ENCODE results near the gene CKB.

Gene CKB

DNA sequence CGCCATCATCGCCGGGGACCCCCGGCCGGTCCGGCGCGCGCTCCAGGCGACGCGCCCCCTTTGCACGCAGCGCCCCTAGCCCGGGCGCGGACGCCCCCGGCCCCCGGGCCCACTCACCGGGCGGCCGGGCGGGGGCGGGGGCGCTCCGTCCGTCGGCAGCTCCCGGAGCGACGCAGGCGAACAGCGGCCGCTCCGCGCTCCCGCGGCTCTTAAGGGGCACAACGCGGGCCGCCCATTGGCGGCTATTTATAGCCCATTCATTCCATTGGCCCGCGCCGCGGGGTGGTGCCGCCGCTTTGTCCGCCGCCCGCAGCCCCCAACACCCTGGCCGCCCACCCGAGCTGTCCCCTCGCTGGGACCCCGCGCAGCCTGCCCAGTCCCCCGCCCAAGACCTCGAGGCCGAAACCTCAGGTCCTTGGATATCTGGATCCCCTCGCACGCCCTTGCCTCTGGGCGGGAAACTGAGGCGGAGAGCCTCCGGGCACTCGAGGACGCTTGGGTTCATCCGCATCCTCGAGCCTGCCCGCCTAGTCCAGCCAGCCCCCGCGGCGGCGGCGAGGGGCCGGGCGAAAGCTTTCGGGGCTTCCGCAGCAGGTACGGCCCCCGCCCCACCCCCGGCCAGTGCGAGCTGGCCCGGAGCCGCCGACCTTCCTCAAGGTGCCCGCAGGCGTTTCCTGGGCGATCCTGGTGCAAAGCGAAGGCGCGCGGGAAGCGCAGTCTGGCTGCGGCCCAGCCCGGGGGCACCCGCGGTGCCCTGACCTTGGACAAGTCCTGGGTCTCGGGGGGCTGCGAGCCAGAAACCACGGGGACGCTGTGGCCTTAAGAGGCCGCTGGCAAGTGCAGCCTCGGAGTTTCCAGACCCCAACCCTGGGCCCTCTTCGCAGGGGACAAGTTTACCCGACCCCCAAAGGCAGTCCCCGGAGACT lies at the start of gene CKB:
Gene CKB (minus strand): TSS at position 182 of the 926 bp plus-strand sequence. CDS start 337 bp downstream, outside the sequence.
- in situ Hi-C loops (cut with HindIII; ENCODE audit: low sequenced_read_pairs) = no loop called here

DNA sequence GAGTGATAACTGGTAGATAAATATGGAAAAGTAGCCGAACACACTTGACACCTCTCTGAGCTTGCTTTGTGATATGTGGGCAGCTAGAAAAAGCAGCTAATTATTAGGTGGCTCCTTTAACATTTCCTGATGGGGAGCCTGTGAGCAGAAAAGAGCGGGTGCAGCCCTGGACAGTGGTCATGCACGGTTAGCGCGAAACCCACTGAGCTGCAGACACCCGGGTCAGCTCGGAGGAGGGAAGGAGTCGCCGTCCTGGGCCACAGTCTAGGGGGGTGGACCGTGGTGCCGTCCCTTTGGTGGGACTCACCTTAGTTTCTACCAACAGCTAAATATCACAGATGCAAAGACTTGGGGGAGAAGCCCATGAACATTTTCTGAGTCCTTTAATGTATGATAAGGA lies 46.8 kb upstream of the CKB start:
- in situ Hi-C loops (cut with HindIII; ENCODE audit: low sequenced_read_pairs) = no loop called here

DNA sequence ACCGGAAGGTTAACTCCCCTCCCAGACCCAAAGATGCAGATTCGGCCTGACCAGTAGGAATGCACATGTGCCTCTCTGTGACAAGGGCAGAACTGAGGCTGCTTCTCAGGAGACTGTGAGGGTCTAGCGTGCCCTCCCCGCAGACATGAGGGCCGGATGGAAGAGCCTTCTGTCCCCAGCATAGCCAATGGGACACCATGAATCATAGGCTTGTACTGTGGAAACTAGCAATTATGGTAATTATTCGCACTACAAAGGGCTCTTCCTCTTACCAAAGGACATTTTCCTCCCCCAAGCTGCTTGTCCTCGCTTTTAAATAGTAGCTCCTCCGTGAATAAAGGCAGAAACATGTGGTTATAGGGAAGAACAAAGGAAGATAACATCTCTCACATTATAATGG lies 46.3 kb upstream of the CKB start:
- in situ Hi-C loops (cut with HindIII; ENCODE audit: low sequenced_read_pairs) = no loop called here

DNA sequence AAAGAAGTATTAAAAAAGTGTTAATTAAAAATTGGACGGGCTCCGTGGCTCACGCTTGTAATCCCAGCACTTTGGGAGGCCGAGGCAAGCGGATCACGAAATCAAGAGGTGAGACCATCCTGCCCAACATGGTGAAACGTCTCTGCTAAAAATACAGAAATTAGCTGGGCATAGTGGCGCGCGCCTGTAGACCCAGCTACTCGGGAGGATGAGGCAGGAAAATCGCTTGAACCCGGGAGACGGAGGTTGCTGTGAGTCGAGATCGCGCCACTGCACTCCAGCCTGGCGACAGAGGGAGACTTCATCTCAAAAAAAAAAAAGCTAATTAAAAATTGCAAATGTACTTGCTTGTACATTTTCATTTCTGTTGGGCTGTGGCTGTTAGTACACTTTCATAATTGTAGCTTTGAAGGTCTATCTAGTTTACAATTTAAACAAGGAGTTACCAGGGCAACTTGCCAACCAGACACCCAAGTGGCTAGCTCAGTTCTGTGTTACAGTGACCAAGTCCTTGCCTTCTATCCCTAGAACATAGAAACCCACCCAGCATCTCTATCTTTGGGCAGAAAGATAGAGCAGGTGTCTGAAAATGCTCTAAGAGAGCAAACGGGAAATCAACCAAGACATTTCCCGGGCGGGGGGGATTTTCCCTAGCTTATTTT lies 41.3 kb upstream of the CKB start:
- in situ Hi-C loops (cut with HindIII; ENCODE audit: low sequenced_read_pairs) = no loop called here

DNA sequence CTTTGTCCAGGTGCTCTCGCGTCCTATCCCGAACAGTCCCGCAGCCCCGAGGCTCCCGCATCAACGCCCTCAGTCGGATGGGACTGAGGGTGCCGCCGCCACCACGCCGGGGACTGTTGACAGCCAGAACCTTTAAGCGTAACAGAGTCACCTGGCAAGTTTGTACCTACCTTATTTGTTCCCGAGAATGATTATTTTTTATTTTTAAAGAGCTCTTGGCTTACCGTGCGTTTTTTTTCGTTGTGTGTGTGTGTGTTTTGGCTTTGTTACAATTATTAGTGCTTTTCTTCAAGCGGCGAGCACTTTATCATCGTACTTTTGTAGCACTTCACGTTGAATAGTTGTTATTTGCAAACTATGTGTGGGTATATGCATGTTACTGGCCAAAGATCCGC lies 40.6 kb upstream of the CKB start:
- in situ Hi-C loops (cut with HindIII; ENCODE audit: low sequenced_read_pairs) = no loop called here

DNA sequence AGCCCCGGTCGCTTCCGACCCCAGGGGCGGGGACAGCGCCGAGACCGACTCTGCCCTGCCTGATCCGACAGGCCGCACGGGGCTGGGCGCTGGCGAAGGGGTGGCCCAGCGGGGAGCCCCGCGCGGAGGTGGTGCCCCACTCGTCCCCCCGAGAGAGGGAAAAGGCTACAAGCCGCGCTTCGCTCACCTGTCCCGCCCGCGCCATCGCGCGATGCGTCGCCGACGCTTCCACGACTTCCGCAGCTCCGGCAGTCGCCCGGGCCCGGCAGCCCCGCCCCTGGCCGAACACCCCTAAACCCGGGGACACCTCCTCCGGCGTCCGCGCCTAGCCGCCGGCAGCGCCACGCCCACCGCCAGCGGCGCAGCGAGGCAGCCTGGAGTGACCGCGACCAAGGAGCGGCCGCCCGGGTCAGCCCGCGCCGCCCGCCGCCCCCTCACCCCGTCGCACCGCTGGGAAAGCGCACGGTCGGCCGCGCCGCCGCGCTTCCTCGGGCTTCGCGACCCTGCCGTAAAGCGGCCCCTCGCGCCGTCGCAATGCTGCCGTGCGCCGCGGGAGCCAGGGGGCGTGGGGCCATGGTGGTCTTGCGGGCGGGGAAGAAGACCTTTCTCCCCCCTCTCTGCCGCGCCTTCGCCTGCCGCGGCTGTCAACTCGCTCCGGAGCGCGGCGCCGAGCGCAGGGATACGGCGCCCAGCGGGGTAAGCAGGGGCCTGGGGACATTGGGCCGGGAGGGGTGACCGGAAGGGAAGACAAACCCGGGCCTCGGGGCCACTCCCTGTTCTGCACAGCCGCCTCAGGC lies 40.0 kb upstream of the CKB start, which contains the start of the genes BAG5 and COA8:
Gene BAG5 (minus strand): TSS at position 229 of the 797 bp plus-strand sequence. CDS start 1,493 bp downstream, outside the sequence.
Gene COA8 (plus strand): TSS at position 532 of the 797 bp plus-strand sequence. CDS start 42 bp downstream, at position 574.
- in situ Hi-C loops (cut with HindIII; ENCODE audit: low sequenced_read_pairs) = no loop called here

DNA sequence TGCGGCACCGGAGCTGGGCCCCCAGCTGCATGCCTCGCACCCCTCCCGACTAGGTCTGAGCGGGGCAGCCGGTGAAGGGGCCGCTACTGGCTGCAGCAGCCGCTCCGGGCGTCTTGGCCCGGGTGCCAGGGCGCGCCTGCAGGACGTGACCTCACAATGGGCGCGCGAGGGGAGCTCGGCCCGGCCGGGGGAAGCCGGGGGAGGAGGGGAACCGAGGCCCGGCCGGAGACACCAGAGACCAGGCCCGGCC lies 39.5 kb upstream of the CKB start:
- in situ Hi-C loops (cut with HindIII; ENCODE audit: low sequenced_read_pairs) = no loop called here

DNA sequence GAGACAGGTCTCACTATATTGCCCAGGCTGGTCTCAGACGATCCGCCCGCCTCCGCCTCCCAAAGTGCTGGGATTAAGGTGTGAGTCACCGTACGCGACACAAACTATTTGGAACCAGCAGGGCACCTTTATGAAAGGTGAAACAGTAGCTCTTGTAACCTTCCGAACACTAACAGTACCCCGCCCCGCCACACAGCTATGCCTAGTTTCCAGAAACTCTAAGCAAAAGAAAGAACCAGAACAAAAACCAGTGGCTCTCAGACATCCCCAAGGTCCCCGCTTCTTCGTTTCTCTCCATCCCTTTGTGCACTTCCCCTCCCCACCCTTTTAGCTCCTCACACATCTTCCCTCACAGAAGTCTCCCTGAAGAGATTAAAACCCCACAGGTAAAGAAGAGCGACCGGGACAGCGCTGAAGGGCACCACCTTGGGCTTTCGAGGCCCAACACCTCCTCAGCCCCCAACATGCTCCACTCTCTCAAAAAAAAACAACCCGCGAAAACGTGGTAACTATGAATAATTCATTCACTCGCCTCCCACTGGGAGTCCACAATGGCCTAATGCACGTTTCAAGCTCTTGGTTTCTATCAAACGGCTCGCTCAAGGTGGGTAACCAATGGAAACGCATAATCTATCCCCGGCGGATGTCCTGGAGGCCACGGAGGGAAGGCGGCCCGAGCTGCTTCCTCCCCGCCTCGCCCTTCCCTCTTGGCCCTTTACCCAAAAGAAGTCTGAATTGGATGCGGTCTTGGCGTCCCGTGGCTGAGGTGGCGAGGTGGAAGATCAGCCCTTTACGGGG lies 39.0 kb upstream of the CKB start:
- in situ Hi-C loops (cut with HindIII; ENCODE audit: low sequenced_read_pairs) = no loop called here

DNA sequence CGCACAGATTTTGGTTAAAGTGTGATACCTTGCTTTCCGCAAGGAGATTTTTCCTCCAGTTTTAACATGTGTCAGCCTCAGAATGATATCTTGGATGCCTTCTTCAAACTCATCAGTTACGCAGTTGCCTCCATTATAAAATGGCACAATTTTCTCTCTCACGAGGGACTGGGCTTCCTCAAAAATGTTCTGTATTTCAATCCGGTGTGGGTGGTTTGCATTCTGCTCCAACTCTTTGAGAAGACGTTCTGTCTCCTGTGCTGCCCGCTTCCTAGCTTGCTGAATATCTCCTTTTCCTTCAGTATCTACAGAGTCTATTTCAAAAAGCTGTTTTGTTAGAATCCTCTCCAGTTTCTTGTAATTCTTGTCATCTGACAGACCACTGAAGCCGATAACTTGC lies 38.1 kb upstream of the CKB start:
- in situ Hi-C loops (cut with HindIII; ENCODE audit: low sequenced_read_pairs) = no loop called here

DNA sequence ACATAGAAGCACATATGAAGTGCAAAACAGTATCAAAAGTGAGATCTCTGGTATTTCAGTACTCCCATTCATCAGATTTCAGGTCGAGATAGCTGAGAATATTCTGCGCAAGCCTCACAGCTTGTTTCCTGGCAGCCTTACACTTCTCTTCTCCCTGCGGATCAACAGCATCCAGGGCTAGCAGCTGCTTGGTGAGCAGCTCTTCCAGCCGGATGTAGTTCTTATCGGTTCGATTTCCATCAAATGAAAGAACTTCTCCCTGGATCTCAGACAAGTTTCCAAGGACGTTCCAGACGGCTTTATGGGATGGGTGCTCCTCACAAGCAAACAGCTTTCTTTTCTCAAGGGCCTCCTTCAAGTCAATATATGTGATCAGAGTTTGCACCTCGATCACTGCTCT lies 37.1 kb upstream of the CKB start:
- in situ Hi-C loops (cut with HindIII; ENCODE audit: low sequenced_read_pairs) = no loop called here

DNA sequence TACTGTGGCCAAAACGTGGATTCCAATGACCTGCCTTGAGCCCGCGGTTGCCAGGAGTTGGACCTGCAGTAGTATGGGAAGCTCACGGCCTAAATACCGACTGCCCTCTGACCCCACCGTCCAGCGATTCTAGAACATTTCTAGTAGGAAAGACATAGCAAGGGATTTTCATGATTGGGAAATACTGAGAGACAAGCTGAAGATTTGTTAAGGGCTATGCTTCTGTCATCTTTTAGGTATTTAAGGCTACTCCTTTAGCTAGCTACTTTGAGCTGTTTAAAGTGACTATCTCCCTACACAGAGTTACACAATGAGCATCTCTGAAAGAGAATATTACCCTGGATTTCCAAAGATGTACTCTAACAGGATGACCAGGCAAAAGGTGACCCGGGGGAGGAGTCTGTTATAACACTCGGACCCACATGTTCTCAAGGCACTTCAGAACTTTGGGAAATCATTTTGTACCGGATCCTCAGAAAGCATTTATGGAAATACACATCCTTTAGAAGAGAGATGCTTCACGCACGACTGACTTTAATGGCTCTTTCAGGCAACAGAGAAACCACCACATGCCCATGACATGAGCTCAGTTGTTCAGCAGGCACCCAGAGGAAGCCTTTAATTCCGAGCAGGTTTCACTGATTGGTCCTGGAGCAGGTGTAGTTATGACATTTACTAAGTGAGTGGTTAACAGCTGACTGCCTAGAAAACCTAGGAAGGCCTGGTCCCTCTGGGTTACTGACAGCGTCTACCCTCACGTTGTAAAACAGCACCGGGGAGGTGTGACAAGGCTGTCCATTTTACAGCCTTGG lies 35.6 kb upstream of the CKB start:
- in situ Hi-C loops (cut with HindIII; ENCODE audit: low sequenced_read_pairs) = no loop called here

DNA sequence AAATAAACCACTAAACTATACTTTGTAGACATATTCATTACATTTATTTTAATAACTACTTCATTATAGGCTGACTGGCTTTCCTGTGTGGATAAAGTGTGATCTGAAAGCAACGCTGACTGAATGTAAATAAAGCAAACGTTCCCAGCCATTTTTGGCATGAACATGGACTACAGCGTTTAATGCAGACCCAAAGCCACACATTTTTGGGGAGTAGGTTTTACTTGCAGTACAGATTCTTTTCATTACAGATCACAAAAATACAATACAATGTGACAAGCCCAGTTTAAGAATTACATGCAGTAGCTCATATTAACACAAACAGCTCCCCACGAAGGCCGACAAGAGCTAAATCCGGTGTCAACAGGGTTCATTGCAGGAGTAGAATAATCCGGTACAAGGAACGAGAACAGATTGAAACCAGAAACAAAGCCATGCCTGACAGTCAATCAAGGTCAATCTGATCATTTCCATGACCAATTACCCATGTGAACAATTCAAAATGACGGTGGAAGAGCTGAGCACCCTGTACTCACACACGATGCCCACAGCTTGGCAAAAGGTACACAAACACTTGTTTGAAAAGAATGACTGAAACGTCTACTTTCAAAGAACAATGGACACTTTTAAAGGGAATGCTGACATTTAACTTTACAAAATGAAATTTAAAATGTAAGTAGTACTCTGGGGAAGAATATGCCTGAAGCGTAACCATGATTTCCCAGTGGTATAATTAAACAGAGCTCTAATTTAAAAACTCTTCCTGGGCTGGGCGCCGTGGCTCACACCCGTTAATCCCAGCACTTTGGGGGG lies 34.5 kb upstream of the CKB start:
- in situ Hi-C loops (cut with HindIII; ENCODE audit: low sequenced_read_pairs) = no loop called here

DNA sequence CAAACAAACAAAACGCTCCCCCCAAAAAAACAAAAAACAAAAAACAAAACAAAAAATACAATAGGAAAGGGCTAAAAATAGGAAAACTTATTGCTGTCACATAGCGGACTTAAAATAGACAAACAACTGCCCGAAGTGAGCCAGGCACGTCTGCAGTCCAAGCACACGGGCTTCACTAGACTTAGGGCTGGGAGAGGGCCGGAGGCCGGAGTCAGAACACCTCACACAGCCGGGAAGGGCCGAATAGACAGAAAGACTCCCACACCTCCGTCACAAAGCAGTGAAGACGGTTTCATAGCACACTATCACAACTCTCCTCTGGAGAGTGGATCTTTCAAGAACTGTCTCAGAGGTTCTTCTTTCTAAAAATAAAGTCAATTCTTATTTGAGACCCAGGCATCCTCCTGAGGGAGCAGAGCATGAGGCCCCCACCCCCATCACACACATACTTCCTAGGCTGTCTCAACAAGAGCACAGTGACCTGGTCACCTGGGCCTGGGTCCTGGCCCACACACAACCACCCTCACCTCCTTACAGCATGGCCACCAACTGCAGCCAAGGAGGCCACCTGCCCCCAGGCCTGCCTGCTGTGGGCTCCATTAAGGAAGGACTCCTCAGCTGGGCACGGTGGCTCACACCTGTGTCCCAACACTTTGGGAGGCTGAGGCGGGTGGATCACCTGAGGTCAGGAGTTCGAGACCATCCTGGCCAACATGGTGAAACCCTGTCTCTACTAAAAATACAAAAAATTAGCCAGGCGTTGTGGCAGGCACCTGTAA lies 33.1 kb upstream of the CKB start:
- in situ Hi-C loops (cut with HindIII; ENCODE audit: low sequenced_read_pairs) = no loop called here

DNA sequence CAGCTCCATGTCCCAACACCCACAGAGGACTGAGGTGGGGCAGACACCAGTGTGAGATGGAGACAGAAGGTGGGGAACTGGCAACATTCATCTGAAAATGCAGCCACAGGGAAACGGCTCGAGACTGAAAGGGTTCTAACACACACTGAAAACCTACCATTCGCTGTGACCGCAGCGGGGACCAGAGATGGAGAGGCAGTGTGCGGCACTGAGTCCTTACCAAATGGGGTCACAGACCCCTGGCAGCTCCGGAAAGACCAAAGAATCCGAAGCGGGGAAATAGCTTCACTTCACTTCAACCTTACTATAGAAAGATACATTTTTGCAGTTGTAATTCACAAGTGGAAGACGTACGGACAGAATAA lies 30.2 kb upstream of the CKB start:
- in situ Hi-C loops (cut with HindIII; ENCODE audit: low sequenced_read_pairs) = no loop called here

DNA sequence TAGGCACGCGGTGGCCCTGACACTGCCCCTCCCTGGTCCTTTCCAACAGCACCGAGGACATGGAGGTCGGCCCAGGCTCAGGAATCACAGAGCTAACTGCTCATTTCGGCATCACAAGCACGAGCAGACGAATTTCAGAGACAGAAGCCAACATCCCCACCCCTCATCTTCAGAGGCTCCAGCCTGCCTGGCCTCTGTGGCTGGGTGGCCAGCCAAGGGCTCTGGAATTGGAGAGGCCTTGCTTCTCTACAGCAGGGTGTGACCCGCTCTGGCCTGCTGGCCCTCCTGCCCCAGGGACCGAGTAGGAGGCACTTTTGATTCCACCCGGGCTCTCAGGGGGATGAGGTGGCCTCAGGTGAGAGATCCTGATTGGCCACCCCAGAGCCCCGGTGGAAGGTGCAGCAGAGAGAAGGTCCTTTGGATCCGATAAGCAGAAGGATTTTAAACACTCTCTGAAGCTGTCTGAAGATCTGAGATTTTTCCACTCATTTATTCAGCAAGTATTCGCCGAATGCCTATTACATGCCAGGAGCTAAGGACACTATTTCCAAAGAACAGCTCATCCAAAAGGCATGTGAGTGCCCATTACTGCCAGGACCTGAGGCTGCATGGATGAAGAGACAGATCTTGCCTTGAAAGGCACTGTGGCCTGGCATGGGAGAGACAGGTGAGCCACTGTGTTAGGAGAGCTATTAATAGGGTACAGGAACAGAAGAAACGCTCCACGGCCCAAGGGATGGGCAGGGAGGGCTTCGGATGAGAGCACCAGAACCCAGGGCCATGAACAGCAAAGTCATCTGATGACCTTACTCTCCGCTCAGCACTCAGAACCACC lies 29.6 kb upstream of the CKB start:
- in situ Hi-C loops (cut with HindIII; ENCODE audit: low sequenced_read_pairs) = no loop called here

DNA sequence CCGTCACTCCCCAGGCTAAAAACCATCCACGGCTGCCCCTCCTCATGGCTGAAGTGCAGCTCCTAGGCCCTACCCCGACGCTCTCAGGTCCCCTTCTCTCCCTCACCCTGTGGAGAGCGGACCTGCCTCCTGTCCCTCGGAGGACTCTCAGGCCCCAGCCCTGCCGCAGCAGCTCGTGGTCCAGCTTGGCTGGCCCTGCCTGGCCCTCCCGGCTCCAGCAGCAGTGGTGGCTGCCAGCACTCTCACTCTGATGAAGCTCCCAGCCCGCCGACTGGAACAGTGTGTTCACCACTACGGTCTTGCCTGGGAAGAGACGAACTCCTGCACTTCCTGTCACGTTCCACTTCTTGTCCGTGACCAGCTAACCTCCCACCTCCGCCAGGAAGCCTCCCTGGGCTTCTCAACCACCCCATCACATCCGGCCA lies 28.7 kb upstream of the CKB start:
- in situ Hi-C loops (cut with HindIII; ENCODE audit: low sequenced_read_pairs) = no loop called here
